ENCODE data around the gene DCAF15. TPM values are rescaled to one million over a fixed set of nuclear protein-coding genes. Genes with fewer than 3 reads are reported as not detected.

The DCAF15 gene
- total and polyA plus RNA-seq, 7 donors = 9.2 to 25.3 (median 16.6) TPM

DNA sequence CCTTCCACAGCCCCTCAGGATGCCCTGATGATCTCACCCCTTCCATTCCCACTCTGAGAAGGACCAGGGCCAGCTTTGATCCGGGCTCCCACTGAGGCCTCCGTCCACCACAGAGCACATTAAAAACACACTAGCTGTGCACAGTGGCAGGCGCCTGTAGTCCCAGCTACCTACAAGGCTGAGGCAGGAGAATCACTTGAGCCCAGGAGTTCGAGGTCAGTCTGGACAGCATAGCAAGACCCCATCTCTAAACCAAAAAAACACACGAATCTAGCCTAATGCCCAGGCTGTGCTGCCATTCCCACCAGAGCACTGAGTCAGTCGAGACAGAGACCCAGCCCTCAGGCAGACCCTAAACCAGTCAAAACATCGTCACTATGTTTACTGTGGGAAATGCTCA is 39.7 kb downstream of the DCAF15 start:
- 93 to 96% (median 94%) methylated on average over 7 of the region's 7 CpGs for WGBS, 3 donors
- Histone ChIP-seq H3K9me3 (no peaks in the 10 kb centered on the region), H3K4me3 (no peak overlapping the region), H3K27ac (no peak overlapping the region), H3K36me3 (ENCODE audit: insufficient read depth in 1 of 2, low read depth in 1 of 2) (peaks cover 0 to 22% of the 10 kb centered on the region in 2 donors), H3K27me3 (ENCODE audit: insufficient read depth in 3 of 3, low read length in 2 of 3) (no peaks in the 10 kb centered on the region), H3K4me1 (peaks cover 27% of the 10 kb centered on the region)
- DNase-seq = peak in 1 of 2 donors; percentile 1
- intact Hi-C loops (cut with DNase I) = no loop called here
- no peak for ATAC-seq
- TF ChIP-seq, protein P1, sequence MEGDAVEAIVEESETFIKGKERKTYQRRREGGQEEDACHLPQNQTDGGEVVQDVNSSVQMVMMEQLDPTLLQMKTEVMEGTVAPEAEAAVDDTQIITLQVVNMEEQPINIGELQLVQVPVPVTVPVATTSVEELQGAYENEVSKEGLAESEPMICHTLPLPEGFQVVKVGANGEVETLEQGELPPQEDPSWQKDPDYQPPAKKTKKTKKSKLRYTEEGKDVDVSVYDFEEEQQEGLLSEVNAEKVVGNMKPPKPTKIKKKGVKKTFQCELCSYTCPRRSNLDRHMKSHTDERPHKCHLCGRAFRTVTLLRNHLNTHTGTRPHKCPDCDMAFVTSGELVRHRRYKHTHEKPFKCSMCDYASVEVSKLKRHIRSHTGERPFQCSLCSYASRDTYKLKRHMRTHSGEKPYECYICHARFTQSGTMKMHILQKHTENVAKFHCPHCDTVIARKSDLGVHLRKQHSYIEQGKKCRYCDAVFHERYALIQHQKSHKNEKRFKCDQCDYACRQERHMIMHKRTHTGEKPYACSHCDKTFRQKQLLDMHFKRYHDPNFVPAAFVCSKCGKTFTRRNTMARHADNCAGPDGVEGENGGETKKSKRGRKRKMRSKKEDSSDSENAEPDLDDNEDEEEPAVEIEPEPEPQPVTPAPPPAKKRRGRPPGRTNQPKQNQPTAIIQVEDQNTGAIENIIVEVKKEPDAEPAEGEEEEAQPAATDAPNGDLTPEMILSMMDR (IDR thresholded peaks at IDR 0.05) = no peak

DNA sequence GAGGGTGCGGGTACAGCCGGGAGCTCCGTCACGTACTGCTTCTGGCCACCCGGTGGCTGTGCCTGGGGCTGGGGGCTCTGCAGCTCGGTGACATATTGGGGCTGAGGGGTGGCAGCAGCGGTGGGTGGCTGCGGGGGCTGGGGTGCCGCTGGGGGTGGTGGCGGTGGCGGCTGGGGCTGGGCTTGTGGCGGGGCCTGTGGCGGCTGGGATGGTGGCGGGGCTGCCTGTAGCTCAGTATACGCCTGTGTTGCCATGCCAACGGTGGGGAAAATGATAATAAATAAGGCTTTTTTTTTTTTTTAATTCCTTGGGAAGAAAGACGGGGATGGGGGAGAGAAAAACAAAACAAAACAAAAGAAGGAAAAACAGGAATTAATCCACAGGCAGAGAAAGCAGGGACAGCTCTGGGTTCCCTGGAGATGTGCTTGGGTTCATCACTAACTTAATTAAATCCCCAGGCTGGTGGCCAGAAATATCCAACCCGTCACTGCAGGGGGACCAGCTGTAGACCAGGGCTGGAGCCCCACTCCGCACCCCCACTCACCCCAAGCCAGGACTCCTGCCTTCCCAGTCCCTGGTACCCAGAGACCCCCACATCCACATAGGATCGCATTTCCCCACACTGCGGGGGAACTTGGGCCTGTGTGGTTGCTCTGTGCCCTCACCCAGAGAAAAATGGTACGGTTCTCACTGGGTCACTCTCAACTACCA is 41.4 kb downstream of the DCAF15 start:
- Histone ChIP-seq H3K27me3 (ENCODE audit: insufficient read depth in 3 of 3, low read length in 2 of 3) (no peaks in the 10 kb centered on the region), H3K36me3 (ENCODE audit: insufficient read depth in 1 of 2, low read depth in 1 of 2) (peaks cover 0 to 22% of the 10 kb centered on the region in 2 donors), H3K4me3 (no peak overlapping the region), H3K4me1 (peaks cover 16% of the 10 kb centered on the region), H3K27ac (no peak overlapping the region), H3K9me3 (no peaks in the 10 kb centered on the region)
- intact Hi-C loops (cut with DNase I) = no loop called here
- 79 to 89% (median 86%) methylated on average over 22 of the region's 22 CpGs for WGBS, 3 donors
- TF ChIP-seq, protein P1 (IDR thresholded peaks at IDR 0.05) = no peak
- DNase-seq (no peak), ATAC-seq (no peak)

- TF ChIP-seq, protein P1 (IDR thresholded peaks at IDR 0.05) = no peak
- H3K36me3 ChIP-seq (ENCODE audit: insufficient read depth in 1 of 2, low read depth in 1 of 2) = peaks cover 0 to 22% of the 10 kb centered on the region in 2 donors
- intact Hi-C loops (cut with DNase I) = no loop called here
- peak; percentile 54 to 77 for DNase-seq
- H3K4me3 ChIP-seq = no peak overlapping the region
- WGBS, 3 donors = 38 to 56% (median 40%) methylated on average over 13 of the region's 13 CpGs
- ATAC-seq = peak; percentile 89 to 94 (median 92)
- peak overlapping the region; percentile 73 for H3K27ac ChIP-seq
- H3K4me1 ChIP-seq = peaks cover 16% of the 10 kb centered on the region
- no peaks in the 10 kb centered on the region for H3K9me3 ChIP-seq
- no peaks in the 10 kb centered on the region for H3K27me3 ChIP-seq (ENCODE audit: insufficient read depth in 3 of 3, low read length in 2 of 3)
These were observed 42.9 kb downstream of the DCAF15 start for GRCh38 chr19:13995017-13995728.

- DNase-seq (peak in 1 of 2 donors; percentile 8), ATAC-seq (peak in 2 of 4 donors; percentile 9 to 14)
- Histone ChIP-seq H3K36me3 (ENCODE audit: insufficient read depth in 1 of 2, low read depth in 1 of 2) (peaks cover 0 to 18% of the 10 kb centered on the region in 2 donors), H3K27ac (peak overlapping the region; percentile 73), H3K4me1 (peaks cover 22% of the 10 kb centered on the region), H3K9me3 (no peaks in the 10 kb centered on the region), H3K27me3 (ENCODE audit: insufficient read depth in 3 of 3, low read length in 2 of 3) (no peaks in the 10 kb centered on the region), H3K4me3 (no peak overlapping the region)
- WGBS, 3 donors = 78 to 88% (median 82%) methylated on average over 11 to 14 of the region's 14 CpGs
- intact Hi-C loops (cut with DNase I) = no loop called here
- TF ChIP-seq, protein P1 (IDR thresholded peaks at IDR 0.05) = no peak
These were observed 43.8 kb downstream of the DCAF15 start for GRCh38 chr19:13995878-13996765.

All from psoas muscle (tissue), 8 donors.